MM.1S (cell line): Measurements from ENCODE around the gene FUCA1.
A peak's percentile ranks its signal among the peaks of the same experiment; 100 is the strongest.
"Not testable (repeated sequence)": the region's sequence is repeated elsewhere in the genome, so short reads cannot be mapped to it uniquely, and the experiment has no call there.

Experiments used
- DNase-seq: peaks from one replicate; pipeline ENCODE4 v3.0.0-alpha.2; 2015
- H2AFZ ChIP-seq: fragments of 300-600 bp; sonication (generic); 2 replicates; pipeline ENCODE4 v1.6.0; 2016; ENCODE audit warnings: antibody characterized with exemption, low read length
- H3F3A ChIP-seq: fragments of 300-600 bp; sonication (generic); 2 replicates; pipeline ENCODE4 v1.6.1; 2016; ENCODE audit warnings: mild to moderate bottlenecking, antibody characterized with exemption, low read length, moderate library complexity, mixed read lengths; ENCODE audit not compliant: insufficient read depth
- H3K27ac ChIP-seq: fragments of 300-600 bp; sonication (generic); 2 replicates; pipeline ENCODE4 v1.5.1; 2016; ENCODE audit warnings: mild to moderate bottlenecking, low read length
- H3K27me3 ChIP-seq: fragments of 300-600 bp; sonication (generic); replicated peaks from 2 replicates; pipeline ENCODE4 v1.6.0; 2016; ENCODE audit warnings: low read length; ENCODE audit not compliant: insufficient read depth
- H3K36me3 ChIP-seq: fragments of 300-600 bp; sonication (generic); replicated peaks from 2 replicates; pipeline ENCODE4 v1.6.1; 2016; ENCODE audit warnings: mild to moderate bottlenecking, low read length, mixed read lengths; ENCODE audit not compliant: insufficient read depth
- H3K4me1 ChIP-seq: fragments of 300-600 bp; sonication (generic); 2 replicates; pipeline ENCODE4 v1.6.1; 2016; ENCODE audit warnings: low read length, mixed read lengths
- H3K4me2 ChIP-seq: fragments of 300-600 bp; sonication (generic); 2 replicates; pipeline ENCODE4 v1.6.0; 2016; ENCODE audit warnings: low read depth, low read length
- H3K4me3 ChIP-seq: fragments of 300-600 bp; sonication (generic); 2 replicates; pipeline ENCODE4 v1.5.1; 2016; ENCODE audit warnings: low read length, mixed read lengths
- H3K79me2 ChIP-seq: fragments of 300-600 bp; sonication (generic); 2 replicates; pipeline ENCODE4 v1.6.1; 2016; ENCODE audit warnings: mixed run types, low read length, mixed read lengths
- H3K9ac ChIP-seq: fragments of 300-600 bp; sonication (generic); 2 replicates; pipeline ENCODE4 v1.6.1; 2016; ENCODE audit warnings: low read length, mixed read lengths
- H3K9me2 ChIP-seq: fragments of 300-600 bp; sonication (generic); replicated peaks from 2 replicates; pipeline ENCODE4 v1.6.1; 2016; ENCODE audit warnings: mild to moderate bottlenecking, low read length, mixed read lengths; ENCODE audit not compliant: insufficient read depth
- H3K9me3 ChIP-seq: fragments of 300-600 bp; sonication (generic); replicated peaks from 2 replicates; pipeline ENCODE4 v1.6.1; 2016; ENCODE audit warnings: mild to moderate bottlenecking, low read length, mixed read lengths; ENCODE audit not compliant: insufficient read depth
- H4K20me1 ChIP-seq: fragments of 300-600 bp; sonication (generic); 2 replicates; pipeline ENCODE4 v1.6.1; 2016; ENCODE audit warnings: mild to moderate bottlenecking, low read length, moderate library complexity, mixed read lengths; ENCODE audit not compliant: insufficient read depth
- EZH2 ChIP-seq: fragments of 300-600 bp; sonication (generic); optimal IDR thresholded peaks from 2 replicates; pipeline ENCODE3; 2017; ENCODE audit warnings: low read depth, mild to moderate bottlenecking, antibody characterized with exemption, low read length, mixed read lengths
- EZH2phosphoT487 ChIP-seq: fragments of 300-600 bp; sonication (generic); IDR thresholded peaks from 2 replicates; pipeline ENCODE4 v1.6.1; 2018; ENCODE audit warnings: antibody characterized with exemption, low read length
- TF ChIP-seq, protein P1 (sequence below): fragments of 300-600 bp; sonication (generic); IDR thresholded peaks from 2 replicates; pipeline ENCODE4 v1.5.1; 2016; ENCODE audit warnings: antibody characterized with exemption, low read length, mixed read lengths

Gene FUCA1

DNA sequence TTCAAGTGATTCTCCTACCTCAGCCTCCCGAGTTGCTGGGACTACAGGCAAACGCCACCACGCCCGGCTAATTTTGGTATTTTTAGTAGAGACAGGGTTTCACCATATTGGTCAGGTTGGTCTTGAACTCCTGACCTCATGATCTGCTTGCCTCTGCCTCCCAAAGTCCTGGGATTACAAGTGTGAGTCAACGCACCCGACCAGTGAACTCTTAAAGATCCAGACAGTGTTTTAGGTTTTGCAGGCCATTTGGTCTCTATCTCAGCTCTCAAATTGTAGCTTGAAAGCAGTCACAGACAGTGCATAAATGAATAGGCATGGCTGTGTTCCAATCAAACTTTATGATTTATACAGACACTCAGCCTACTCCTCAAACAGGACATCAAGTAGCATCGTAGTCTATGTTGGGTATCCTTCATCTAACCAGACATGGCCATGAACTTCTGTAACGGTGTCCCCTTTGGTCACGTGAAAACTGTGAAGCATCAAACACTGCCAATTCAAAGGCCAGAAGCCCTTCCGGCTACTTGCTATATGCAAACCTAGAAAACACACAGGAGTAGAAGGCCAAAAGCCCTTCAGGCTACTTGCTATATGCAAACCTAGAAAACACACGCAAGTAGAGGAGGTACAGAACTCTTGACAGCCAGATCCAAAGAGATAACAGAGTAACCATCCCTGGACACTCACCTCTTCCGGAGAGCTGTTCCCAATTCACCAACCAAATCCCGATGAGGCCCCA lies 3.1 kb downstream of the FUCA1 start:
- Histone ChIP-seq H3K9ac (no peak overlapping the region), H3K4me3 (no peak overlapping the region), H2AFZ (no peak overlapping the region), H3K4me2 (peak overlapping the region; percentile 75), H3K36me3 (peaks cover 7% of the 10 kb centered on the region; the same call in 1 of the 2 replicates), H3K79me2 (peaks cover 19% of the 10 kb centered on the region), H3K9me2 (no peaks in the 10 kb centered on the region), H3F3A (peaks cover 6% of the 10 kb centered on the region; the same call in 1 of the 2 replicates), H4K20me1 (no peaks in the 10 kb centered on the region), H3K4me1 (peaks cover 26% of the 10 kb centered on the region), H3K27ac (peak overlapping the region; percentile 46), H3K9me3 (no peaks in the 10 kb centered on the region), H3K27me3 (no peaks in the 10 kb centered on the region)
- TF ChIP-seq EZH2 (no peak), EZH2phosphoT487 (no peak)
- TF ChIP-seq, protein P1, sequence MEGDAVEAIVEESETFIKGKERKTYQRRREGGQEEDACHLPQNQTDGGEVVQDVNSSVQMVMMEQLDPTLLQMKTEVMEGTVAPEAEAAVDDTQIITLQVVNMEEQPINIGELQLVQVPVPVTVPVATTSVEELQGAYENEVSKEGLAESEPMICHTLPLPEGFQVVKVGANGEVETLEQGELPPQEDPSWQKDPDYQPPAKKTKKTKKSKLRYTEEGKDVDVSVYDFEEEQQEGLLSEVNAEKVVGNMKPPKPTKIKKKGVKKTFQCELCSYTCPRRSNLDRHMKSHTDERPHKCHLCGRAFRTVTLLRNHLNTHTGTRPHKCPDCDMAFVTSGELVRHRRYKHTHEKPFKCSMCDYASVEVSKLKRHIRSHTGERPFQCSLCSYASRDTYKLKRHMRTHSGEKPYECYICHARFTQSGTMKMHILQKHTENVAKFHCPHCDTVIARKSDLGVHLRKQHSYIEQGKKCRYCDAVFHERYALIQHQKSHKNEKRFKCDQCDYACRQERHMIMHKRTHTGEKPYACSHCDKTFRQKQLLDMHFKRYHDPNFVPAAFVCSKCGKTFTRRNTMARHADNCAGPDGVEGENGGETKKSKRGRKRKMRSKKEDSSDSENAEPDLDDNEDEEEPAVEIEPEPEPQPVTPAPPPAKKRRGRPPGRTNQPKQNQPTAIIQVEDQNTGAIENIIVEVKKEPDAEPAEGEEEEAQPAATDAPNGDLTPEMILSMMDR: no peak
- peak; percentile 13 for DNase-seq

DNA sequence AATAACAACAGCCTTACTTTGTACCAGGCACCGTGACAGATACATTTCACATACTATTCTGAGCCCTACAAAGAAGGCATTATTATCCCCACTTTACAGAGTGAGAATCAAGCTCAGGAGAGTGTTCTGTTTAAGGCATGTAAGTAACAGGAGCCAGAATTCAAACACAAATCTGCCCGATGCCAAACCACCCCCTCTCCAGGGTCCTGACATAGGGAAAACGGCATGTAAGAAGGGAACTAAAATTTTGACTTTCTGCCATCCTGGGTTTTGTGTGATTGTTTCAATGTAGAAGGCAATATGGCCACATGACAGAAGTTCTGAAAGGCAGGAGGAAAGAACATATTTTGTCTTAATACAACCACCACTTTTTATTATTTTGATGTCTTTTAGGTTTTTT lies 5.5 kb downstream of the FUCA1 start:
- peaks cover 6% of the 10 kb centered on the region; the same call in 1 of the 2 replicates for H3F3A ChIP-seq
- H4K20me1 ChIP-seq: no peaks in the 10 kb centered on the region
- DNase-seq: no peak
- no peaks in the 10 kb centered on the region for H3K9me2 ChIP-seq
- H3K9me3 ChIP-seq: no peaks in the 10 kb centered on the region
- H2AFZ ChIP-seq: no peak overlapping the region
- peaks cover 7% of the 10 kb centered on the region; the same call in 1 of the 2 replicates for H3K36me3 ChIP-seq
- no peak overlapping the region for H3K4me3 ChIP-seq
- peaks cover 26% of the 10 kb centered on the region for H3K4me1 ChIP-seq
- no peak overlapping the region for H3K4me2 ChIP-seq
- H3K27ac ChIP-seq: no peak overlapping the region
- H3K27me3 ChIP-seq: no peaks in the 10 kb centered on the region
- TF ChIP-seq EZH2: no peak
- TF ChIP-seq, protein P1: no peak
- no peak for TF ChIP-seq EZH2phosphoT487
- H3K9ac ChIP-seq: no peak overlapping the region
- H3K79me2 ChIP-seq: peaks cover 18% of the 10 kb centered on the region

DNA sequence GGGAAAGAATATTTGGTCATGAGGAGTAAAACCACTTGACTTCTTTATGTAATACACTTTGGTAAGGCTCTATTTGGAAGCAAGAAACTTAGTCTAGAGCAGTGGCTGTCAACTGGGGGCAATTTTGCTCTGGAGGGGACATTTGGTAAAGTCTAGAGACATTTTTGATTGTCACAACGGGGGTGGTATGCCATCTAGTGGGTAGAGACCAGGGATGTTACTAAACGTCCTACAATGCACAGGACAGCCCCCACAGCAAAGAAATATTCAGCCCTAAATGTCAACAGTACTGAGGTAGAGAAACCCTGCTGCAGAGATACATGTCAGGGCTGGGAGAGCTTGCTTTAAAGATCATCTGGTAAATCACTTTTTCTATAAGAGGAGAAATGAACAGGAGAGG lies 13.5 kb downstream of the FUCA1 start:
- DNase-seq: peak; percentile 56
- H4K20me1 ChIP-seq: no peaks in the 10 kb centered on the region
- TF ChIP-seq, protein P1: peak; percentile 57
- no peak for TF ChIP-seq EZH2
- H3K36me3 ChIP-seq: no peaks in the 10 kb centered on the region
- H3F3A ChIP-seq: 0 out of 2 replicates have a peak, but pooled peaks cover 8% of the 10 kb centered on the region
- H2AFZ ChIP-seq: peak overlapping the region; percentile 42
- H3K9ac ChIP-seq: peak overlapping the region; percentile 48; the same call in 1 of the 2 replicates
- no peaks in the 10 kb centered on the region for H3K79me2 ChIP-seq
- peaks cover 12% of the 10 kb centered on the region; the same call in 1 of the 2 replicates for H3K4me1 ChIP-seq
- peak overlapping the region; percentile 65 for H3K4me2 ChIP-seq
- no peaks in the 10 kb centered on the region for H3K9me2 ChIP-seq
- peak overlapping the region; percentile 53 for H3K4me3 ChIP-seq
- peak overlapping the region; percentile 44; the same call in 1 of the 2 replicates for H3K27ac ChIP-seq
- H3K9me3 ChIP-seq: no peaks in the 10 kb centered on the region
- no peaks in the 10 kb centered on the region for H3K27me3 ChIP-seq

DNA sequence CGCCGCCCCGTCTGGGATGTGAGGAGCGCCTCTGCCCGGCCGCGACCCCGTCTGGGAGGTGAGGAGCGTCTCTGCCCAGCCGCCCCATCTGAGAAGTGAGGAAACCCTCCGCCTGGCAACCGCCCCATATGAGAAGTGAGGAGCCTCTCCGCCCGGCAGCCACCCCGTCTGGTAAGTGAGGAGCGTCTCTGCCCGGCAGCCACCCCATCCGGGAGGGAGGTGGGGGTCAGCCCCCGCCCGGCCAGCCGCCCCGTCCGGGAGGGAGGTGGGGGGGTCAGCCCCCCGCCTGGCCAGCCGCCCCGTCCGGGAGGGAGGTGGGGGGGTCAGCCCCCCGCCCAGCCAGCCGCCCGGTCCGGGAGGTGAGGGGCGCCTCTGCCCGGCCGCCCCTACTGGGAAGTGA lies 15.0 kb downstream of the FUCA1 start:
- not testable (repeated sequence) for H3K9me2 ChIP-seq, H3F3A ChIP-seq, H3K4me3 ChIP-seq, H2AFZ ChIP-seq, H3K27ac ChIP-seq, H3K9ac ChIP-seq, H3K9me3 ChIP-seq, H3K79me2 ChIP-seq, H3K4me2 ChIP-seq, DNase-seq, H3K27me3 ChIP-seq, H4K20me1 ChIP-seq, H3K36me3 ChIP-seq
- H3K4me1 ChIP-seq: peaks cover 12% of the 10 kb centered on the region; the same call in 1 of the 2 replicates

DNA sequence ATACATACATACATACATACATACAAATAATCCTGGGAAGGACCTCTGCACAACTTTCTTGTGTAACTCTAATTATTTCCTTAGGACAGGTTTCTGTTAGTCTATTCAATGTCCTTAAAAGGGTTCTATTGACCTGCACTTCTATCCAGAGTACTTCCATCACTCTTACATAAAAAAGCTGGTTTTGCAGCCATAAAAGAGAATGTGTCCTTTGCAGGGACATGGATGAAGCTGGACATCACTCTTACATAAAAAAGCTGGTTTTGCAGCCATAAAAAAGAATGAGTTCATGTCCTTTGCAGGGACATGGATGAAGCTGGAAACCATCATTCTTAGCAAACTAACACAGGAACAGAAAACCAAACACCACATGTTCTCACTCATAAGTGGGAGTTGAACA lies 16.7 kb downstream of the FUCA1 start:
- H3K9ac ChIP-seq, H3K27me3 ChIP-seq, H3K79me2 ChIP-seq, H3F3A ChIP-seq, H3K9me3 ChIP-seq, H3K27ac ChIP-seq, H3K36me3 ChIP-seq, DNase-seq, H4K20me1 ChIP-seq, H3K9me2 ChIP-seq, H2AFZ ChIP-seq, H3K4me2 ChIP-seq, H3K4me3 ChIP-seq: not testable (repeated sequence)
- peaks cover 12% of the 10 kb centered on the region; the same call in 1 of the 2 replicates for H3K4me1 ChIP-seq
